ENCODE data around the gene VAV2. TPM values are rescaled to one million over a fixed set of nuclear protein-coding genes. Genes with fewer than 3 reads are reported as not detected.

Gene VAV2
- total and polyA plus RNA-seq, 9 of the 15 experiments (the other 6 are each of a cell fraction or from before 2014, with no cell fraction given): 0.01 to 2.7 (median 1.0) TPM; not detected in 1

- Histone ChIP-seq H3K79me2 (ENCODE audit: control insufficient read depth, insufficient read depth, low read length) (no peaks in the 10 kb centered on the region), H4K20me1 (replicated peaks; ENCODE audit: control insufficient read depth, insufficient read depth, low read length) (peaks cover 57% of the 10 kb centered on the region), H3K4me1 (replicated peaks in 1 of 2; ENCODE audit: control insufficient read depth in 2 of 2, insufficient read depth in 2 of 2, low read length in 2 of 2) (peaks cover 0 to 12% of the 10 kb centered on the region in 2 experiments; a peak in 2 of 5 replicates), H3K4me2 (ENCODE audit: insufficient read depth, low read length) (no peak overlapping the region), H2AFZ (ENCODE audit: low read depth, low read length) (no peak overlapping the region), H3K9me3 (replicated peaks; ENCODE audit: control insufficient read depth, insufficient read depth, low read depth, low read length) (no peaks in the 10 kb centered on the region), H3K4me3 (no peak overlapping the region), H3K9me1 (ENCODE audit: control insufficient read depth, insufficient read depth, low read length) (no peaks in the 10 kb centered on the region), H3K27me3 (ENCODE audit: control insufficient read depth in 2 of 2, insufficient read depth in 2 of 2, low read length in 2 of 2) (peaks cover 19 to 89% of the 10 kb centered on the region in 2 experiments; a peak in 4 of 5 replicates), H3K27ac (ENCODE audit: extremely low read depth, low read depth, low read length) (no peak overlapping the region), H3K9ac (ENCODE audit: insufficient read depth in 1 of 2, low read depth in 2 of 2, low read length in 2 of 2) (no peak overlapping the region), H3K36me3 (ENCODE audit: control insufficient read depth, insufficient read depth, low read length) (no peaks in the 10 kb centered on the region)
- TF ChIP-seq NFRKB (IDR thresholded peaks at IDR 0.05; ENCODE audit: low read depth): no peak
- BruUV-seq (replicated peaks): no TSS peak
- WGBS (ENCODE audit: insufficient coverage, low coverage, missing lambda C conversion rate): 9% methylated on average over 5 of the region's 16 CpGs
- intact Hi-C loops (cut with micrococcal nuclease) (no loop called here), in situ Hi-C loops (cut with MboI) (no loop called here)
- FAIRE-seq (no peak), ATAC-seq (no peak), DNase-seq (ENCODE audit: extremely low read depth in 1 of 4, low spot score in 3 of 4) (no peak)
- CTCF ChIA-PET (ENCODE audit: low intra/inter-chr PET ratio): no interaction called here
- POLR2A ChIA-PET: no interaction called here
Measured at GRCh38 chr9:133978899-133979272, 13.2 kb downstream of the VAV2 start.

- H3K4me2 ChIP-seq (ENCODE audit: insufficient read depth, low read length): no peak overlapping the region
- in situ Hi-C loops (cut with MboI): no loop called here
- H3K4me3 ChIP-seq: no peak overlapping the region
- peaks cover 0 to 12% of the 10 kb centered on the region in 2 experiments; a peak in 2 of 5 replicates for H3K4me1 ChIP-seq (replicated peaks in 1 of 2; ENCODE audit: control insufficient read depth in 2 of 2, insufficient read depth in 2 of 2, low read length in 2 of 2)
- no peak overlapping the region for H2AFZ ChIP-seq (ENCODE audit: low read depth, low read length)
- WGBS (ENCODE audit: insufficient coverage, low coverage, missing lambda C conversion rate): 17% methylated on average over 13 of the region's 13 CpGs
- ChIA-PET POLR2A (no interaction called here), CTCF (ENCODE audit: low intra/inter-chr PET ratio) (no interaction called here)
- peaks cover 60% of the 10 kb centered on the region for H4K20me1 ChIP-seq (replicated peaks; ENCODE audit: control insufficient read depth, insufficient read depth, low read length)
- intact Hi-C loops (cut with micrococcal nuclease): no loop called here
- H3K27ac ChIP-seq (ENCODE audit: extremely low read depth, low read depth, low read length): no peak overlapping the region
- no peaks in the 10 kb centered on the region for H3K9me3 ChIP-seq (replicated peaks; ENCODE audit: control insufficient read depth, insufficient read depth, low read depth, low read length)
- no peak for ATAC-seq
- H3K9me1 ChIP-seq (ENCODE audit: control insufficient read depth, insufficient read depth, low read length): no peaks in the 10 kb centered on the region
- H3K79me2 ChIP-seq (ENCODE audit: control insufficient read depth, insufficient read depth, low read length): no peaks in the 10 kb centered on the region
- no peak overlapping the region for H3K9ac ChIP-seq (ENCODE audit: insufficient read depth in 1 of 2, low read depth in 2 of 2, low read length in 2 of 2)
- BruUV-seq (replicated peaks): no TSS peak
- no peaks in the 10 kb centered on the region for H3K36me3 ChIP-seq (ENCODE audit: control insufficient read depth, insufficient read depth, low read length)
- DNase-seq (ENCODE audit: extremely low read depth in 1 of 4, low spot score in 3 of 4): no peak
- no peak for FAIRE-seq
- peaks cover 19 to 92% of the 10 kb centered on the region in 2 experiments; a peak in 4 of 5 replicates for H3K27me3 ChIP-seq (ENCODE audit: control insufficient read depth in 2 of 2, insufficient read depth in 2 of 2, low read length in 2 of 2)
- TF ChIP-seq SMARCC2 (IDR thresholded peaks at IDR 0.05; ENCODE audit: low read depth) (no peak), STAT5B (CRISPR knock-in tag; IDR thresholded peaks at IDR 0.05) (no peak), TRIM24 (IDR thresholded peaks at IDR 0.05) (no peak), HEY1 (CRISPR knock-in tag; IDR thresholded peaks at IDR 0.05; ENCODE audit: borderline replicate concordance) (no peak), EP400 (IDR thresholded peaks at IDR 0.05) (no peak), PHB2 (IDR thresholded peaks at IDR 0.05; ENCODE audit: low read depth) (no peak), NUFIP1 (IDR thresholded peaks at IDR 0.05; ENCODE audit: partially characterized antibody) (no peak), PHF21A (IDR thresholded peaks at IDR 0.05; ENCODE audit: borderline replicate concordance, low read depth) (no peak), ZNF696 (CRISPR knock-in tag; conservative IDR thresholded peaks at IDR 0.05) (no peak), ZNF165 (CRISPR knock-in tag; IDR thresholded peaks at IDR 0.05; ENCODE audit: borderline replicate concordance) (no peak)
Measured at GRCh38 chr9:133978226-133978898, 13.8 kb downstream of the VAV2 start.

Measured in K562 (cell line).